Non-pigmented ciliary epithelial cell (primary cell): ENCODE results near the gene SLC16A6.
"Not testable (repeated sequence)": the region's sequence is repeated elsewhere in the genome, so short reads cannot be mapped to it uniquely, and the experiment has no call there.

ENCODE experiments used
- DNase-seq: peaks from one replicate; pipeline ENCODE4 v3.0.0-alpha.2; 2010; ENCODE audit warnings: low read depth

The SLC16A6 gene

GRCh38 chr17:68310152-68310551 lies 19.2 kb upstream of the SLC16A6 start:
- DNase-seq: no peak

GRCh38 chr17:68309066-68309670 lies 18.2 kb upstream of the SLC16A6 start:
- not testable (repeated sequence) for DNase-seq

GRCh38 chr17:68308486-68308885 lies 17.6 kb upstream of the SLC16A6 start:
- DNase-seq: not testable (repeated sequence)

GRCh38 chr17:68307443-68307842 lies 16.5 kb upstream of the SLC16A6 start:
- DNase-seq: no peak

GRCh38 chr17:68306819-68307218 lies 15.9 kb upstream of the SLC16A6 start:
- DNase-seq: no peak

GRCh38 chr17:68305142-68305541 lies 14.2 kb upstream of the SLC16A6 start:
- DNase-seq: no peak

- no peak for DNase-seq
Observed at GRCh38 chr17:68304706-68305105, 13.8 kb upstream of the SLC16A6 start.

GRCh38 chr17:68302666-68303065 lies 11.7 kb upstream of the SLC16A6 start:
- DNase-seq: no peak

GRCh38 chr17:68302066-68302564 lies 11.2 kb upstream of the SLC16A6 start:
- DNase-seq: no peak

GRCh38 chr17:68301438-68301959 lies 10.6 kb upstream of the SLC16A6 start:
- DNase-seq: no peak

- no peak for DNase-seq
Observed at GRCh38 chr17:68299817-68300216, 8.9 kb upstream of the SLC16A6 start.

GRCh38 chr17:68298601-68299000 lies 7.7 kb upstream of the SLC16A6 start:
- DNase-seq: no peak

GRCh38 chr17:68297195-68297594 lies 6.3 kb upstream of the SLC16A6 start:
- no peak for DNase-seq

- no peak for DNase-seq
Observed at GRCh38 chr17:68296217-68297191, 5.6 kb upstream of the SLC16A6 start.

GRCh38 chr17:68295086-68295485 lies 4.2 kb upstream of the SLC16A6 start:
- no peak for DNase-seq

GRCh38 chr17:68294617-68295016 lies 3.7 kb upstream of the SLC16A6 start:
- no peak for DNase-seq

GRCh38 chr17:68294196-68294555 lies 3.2 kb upstream of the SLC16A6 start:
- DNase-seq: no peak

GRCh38 chr17:68293490-68294195 lies 2.7 kb upstream of the SLC16A6 start:
- no peak for DNase-seq

GRCh38 chr17:68292689-68293040 lies 1.7 kb upstream of the SLC16A6 start:
- DNase-seq: no peak

- DNase-seq: no peak
Observed at GRCh38 chr17:68291836-68292688, 1.1 kb upstream of the SLC16A6 start.

GRCh38 chr17:68290268-68290954 lies 516 bp downstream of the SLC16A6 start:
- no peak for DNase-seq
